HL-60/S4 treated with retinoic acid at 250 ng/mL for 4 days and 3 days (cell line): ENCODE measurements around the gene FARS2.

Experiments used
- in situ Hi-C: fragments of 300-500 bp; cut with MboI; formaldehyde crosslinking; loops from 2 replicates; pipeline ENCODE4 v1.7.0; 2022; ENCODE audit warnings: low sequenced_read_pairs

FARS2 gene

DNA sequence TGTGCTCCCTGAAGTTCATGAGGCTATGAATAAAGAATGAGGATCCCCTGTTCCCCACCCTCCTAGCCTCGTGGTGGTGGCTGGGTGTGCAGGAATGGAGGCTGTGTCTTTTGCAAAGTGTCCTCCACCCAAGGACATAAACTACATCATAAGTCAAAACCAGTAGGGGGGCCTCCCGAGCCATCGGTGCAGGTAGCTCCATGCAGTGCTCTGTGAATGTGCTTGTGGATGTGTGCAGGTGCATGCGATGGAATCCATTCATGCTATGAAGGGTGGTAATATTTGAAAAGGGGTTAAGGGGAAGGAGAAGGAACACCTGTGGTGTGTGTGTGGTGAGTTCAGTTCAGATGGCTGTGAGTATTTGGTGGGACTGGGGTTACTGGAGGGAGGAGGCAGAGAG is 548.1 kb downstream of the FARS2 start:
- in situ Hi-C loops: no loop called here

- in situ Hi-C loops: no loop called here
These were observed 550.7 kb downstream of the FARS2 start for GRCh38 chr6:5811997-5812396.

DNA sequence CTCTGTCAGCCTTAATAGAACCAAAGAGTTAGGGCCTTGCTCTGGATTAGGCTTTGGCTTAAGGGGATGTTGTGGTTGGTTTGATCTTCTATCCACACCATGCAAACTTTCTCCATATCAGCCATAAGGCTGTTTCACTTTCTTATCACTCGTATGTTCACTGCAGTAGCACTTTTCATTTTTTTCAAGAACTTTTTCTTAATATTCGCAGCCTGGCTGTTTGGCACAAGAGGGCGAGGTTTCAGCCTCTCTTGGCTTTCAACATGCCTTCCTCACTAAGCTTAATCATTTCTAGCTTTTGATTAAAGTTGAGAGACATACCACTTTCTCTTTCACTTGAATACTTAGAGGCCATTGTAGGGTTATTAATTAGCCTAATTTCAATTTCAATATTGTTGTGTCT is 552.3 kb downstream of the FARS2 start:
- in situ Hi-C loops: no loop called here

DNA sequence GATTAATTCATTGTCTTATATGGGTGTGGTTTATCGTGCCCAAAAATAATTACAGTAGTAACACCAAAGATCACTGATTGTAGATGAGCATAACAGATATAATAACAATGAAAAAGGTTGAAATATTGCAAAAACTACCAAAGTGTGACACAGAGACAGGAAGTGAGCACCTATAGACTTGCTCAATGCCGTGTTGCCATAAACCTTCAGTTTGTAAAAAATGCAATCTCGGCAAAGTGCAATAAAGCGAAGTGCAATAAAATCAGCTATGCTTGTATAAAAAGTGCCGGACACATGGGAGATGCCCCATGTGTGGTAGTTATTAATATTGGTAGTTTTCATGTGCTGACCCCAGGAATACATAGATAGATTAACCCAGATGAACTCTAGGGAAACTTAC is 552.8 kb downstream of the FARS2 start:
- in situ Hi-C loops: no loop called here

DNA sequence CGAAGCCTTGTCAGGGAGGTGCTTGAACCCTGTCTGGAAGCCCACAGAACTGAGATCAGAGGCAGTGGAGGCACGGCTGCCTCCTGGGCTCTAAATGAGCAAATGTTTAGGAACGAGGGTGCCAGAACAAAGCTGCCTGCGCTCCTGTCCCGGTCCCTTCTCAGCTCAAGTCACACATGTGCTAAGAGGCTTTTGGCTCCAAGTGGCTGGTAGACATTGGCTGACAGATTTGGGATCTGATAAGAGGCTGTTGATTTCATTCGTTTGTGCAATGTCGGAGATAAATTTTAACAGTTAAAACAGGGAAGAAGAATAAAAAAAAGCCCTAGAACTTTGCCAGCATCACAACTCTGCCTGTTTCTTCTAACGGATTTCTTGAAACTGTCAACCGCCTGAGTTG is 553.6 kb downstream of the FARS2 start:
- in situ Hi-C loops: no loop called here

- in situ Hi-C loops: no loop called here
These were observed 556.6 kb downstream of the FARS2 start for GRCh38 chr6:5817869-5818268.

GRCh38 chr6:5818959-5819358 is 557.6 kb downstream of the FARS2 start:
- in situ Hi-C loops: no loop called here
